Neuron (in vitro differentiated cells): ENCODE results near the gene NCOA1.
"Not testable (repeated sequence)": the region's sequence is repeated elsewhere in the genome, so short reads cannot be mapped to it uniquely, and the experiment has no call there.

ENCODE experiments used
- H2AFZ ChIP-seq: one replicate; pipeline ENCODE4 v1.6.1; 2013; ENCODE audit warnings: low read depth, mild to moderate bottlenecking, inconsistent platforms, low read length, moderate library complexity
- H3K27me3 ChIP-seq: one replicate; pipeline ENCODE4 v1.6.1; 2013; ENCODE audit warnings: low read length; ENCODE audit not compliant: insufficient read depth
- H3K36me3 ChIP-seq: one replicate; pipeline ENCODE4 v1.6.1; 2013; ENCODE audit warnings: low read length; ENCODE audit not compliant: insufficient read depth
- H3K4me1 ChIP-seq: one replicate; pipeline ENCODE4 v1.6.1; 2013; ENCODE audit warnings: low read length; ENCODE audit not compliant: insufficient read depth
- H3K4me3 ChIP-seq: 2 replicates; pipeline ENCODE4 v1.5.1; 2013; ENCODE audit warnings: mild to moderate bottlenecking, low read length, moderate library complexity
- H3K9me3 ChIP-seq: one replicate; pipeline ENCODE4 v1.6.1; 2013; ENCODE audit warnings: low read length

The NCOA1 gene

DNA sequence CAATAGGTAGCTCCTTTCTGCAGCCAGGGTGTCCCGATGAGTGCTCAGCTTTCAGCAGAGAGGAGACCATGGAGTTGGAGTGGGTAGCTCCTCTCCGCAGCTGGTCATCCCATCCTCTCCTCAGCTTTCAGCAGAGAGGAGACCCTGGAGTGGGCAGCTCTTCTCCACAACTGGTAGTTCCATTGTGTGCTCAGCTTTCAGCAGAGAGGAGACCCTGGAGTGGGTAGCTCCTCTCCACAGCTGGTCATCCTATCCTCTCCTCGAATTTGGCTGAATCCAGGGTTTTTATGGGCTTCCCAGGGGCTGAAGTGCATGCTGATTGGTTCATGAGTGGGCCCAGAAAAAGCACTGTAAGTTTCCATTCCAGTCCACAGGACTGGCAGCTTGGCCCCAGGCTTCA, 75.2 kb downstream of the NCOA1 start:
- peaks cover 21% of the 10 kb centered on the region for H3K9me3 ChIP-seq
- H3K36me3 ChIP-seq = peaks cover 26% of the 10 kb centered on the region
- no peaks in the 10 kb centered on the region for H3K4me1 ChIP-seq
- no peaks in the 10 kb centered on the region for H3K27me3 ChIP-seq
- H2AFZ ChIP-seq = no peak overlapping the region
- no peak overlapping the region for H3K4me3 ChIP-seq

DNA sequence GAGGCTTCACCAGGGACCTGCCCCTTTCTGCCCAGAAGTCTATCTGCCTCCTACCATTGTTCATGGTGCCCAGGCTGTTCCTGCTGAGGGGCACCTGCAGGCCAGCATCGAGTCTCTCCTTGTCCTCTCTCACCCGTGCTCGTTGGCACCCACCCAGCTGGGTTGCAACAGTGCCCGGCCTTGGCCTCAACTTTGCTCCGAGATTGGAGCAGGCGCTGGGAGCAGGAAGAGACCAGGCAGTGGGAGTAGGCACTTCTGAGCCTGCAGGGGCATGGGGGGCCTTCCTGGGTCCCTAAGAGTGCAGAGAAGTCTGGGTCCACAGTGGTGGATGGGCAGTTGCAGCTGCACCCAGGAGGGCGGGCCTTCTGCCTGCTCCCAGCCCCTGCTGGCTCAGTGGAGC, 75.6 kb downstream of the NCOA1 start:
- no peaks in the 10 kb centered on the region for H3K4me1 ChIP-seq
- H2AFZ ChIP-seq = no peak overlapping the region
- no peaks in the 10 kb centered on the region for H3K27me3 ChIP-seq
- H3K36me3 ChIP-seq = peaks cover 26% of the 10 kb centered on the region
- H3K9me3 ChIP-seq = peaks cover 21% of the 10 kb centered on the region
- no peak overlapping the region for H3K4me3 ChIP-seq

DNA sequence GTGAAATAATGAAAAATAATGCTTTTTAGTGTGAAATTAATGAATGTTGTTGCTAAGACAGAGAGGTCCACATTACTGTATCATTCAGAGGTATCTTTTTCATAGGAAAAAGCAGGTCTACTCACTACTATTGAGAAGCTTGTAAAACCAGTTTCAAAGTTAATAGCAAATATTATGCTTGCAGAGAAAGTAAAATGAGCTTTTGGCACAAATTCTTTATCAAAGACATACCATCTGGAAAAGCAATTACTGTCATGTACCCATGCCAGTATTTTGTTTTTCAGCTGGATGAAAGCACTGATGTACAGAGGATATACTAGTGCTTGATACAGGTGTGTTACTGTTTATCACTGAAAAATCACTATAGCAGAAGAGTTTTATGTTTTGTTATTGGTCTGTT, 77.5 kb downstream of the NCOA1 start:
- Histone ChIP-seq H3K4me3 (no peak overlapping the region), H3K27me3 (no peaks in the 10 kb centered on the region), H2AFZ (no peak overlapping the region), H3K36me3 (peaks cover 30% of the 10 kb centered on the region), H3K9me3 (peaks cover 21% of the 10 kb centered on the region), H3K4me1 (no peaks in the 10 kb centered on the region)

DNA sequence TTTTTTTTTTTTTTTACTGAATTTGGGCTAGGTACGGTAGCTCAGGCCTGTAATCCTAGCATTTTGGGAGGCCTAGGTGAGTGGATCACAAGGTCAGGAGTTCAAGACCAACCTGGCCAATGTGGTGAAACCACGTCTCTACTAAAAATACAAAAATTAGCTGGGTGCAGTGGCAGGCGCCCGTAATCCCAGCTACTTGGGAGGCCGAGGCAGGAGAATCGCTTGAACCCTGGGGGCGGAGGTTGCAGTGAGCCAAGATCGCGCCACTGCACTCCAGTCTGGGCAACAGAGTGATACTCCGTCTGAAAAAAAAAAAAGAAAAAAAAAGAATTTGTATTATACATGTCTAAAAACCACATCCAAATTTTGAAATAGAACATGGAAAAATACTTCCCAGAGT, 78.5 kb downstream of the NCOA1 start:
- not testable (repeated sequence) for H2AFZ ChIP-seq, H3K27me3 ChIP-seq, H3K4me3 ChIP-seq, H3K4me1 ChIP-seq
- Histone ChIP-seq H3K36me3 (peaks cover 30% of the 10 kb centered on the region), H3K9me3 (peaks cover 21% of the 10 kb centered on the region)

DNA sequence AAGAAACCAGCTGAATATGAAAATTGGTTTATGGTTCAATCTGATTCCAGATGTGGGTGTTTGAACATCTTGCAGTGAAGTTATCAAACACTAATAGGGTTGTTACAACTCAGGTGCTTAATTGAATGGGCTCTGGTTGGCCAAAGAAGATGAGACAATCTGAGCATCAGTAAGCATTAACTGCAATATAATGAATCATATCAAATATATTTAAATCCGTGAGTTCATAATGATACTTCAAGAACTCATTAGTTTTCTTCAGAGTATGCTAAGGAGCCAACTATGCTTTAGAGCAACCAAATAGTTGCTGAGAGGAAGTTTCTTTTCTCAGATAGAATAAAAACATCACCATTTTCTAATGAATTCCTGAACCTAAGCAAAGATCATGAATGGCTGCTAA, 79.2 kb downstream of the NCOA1 start:
- H3K4me1 ChIP-seq = no peaks in the 10 kb centered on the region
- H3K9me3 ChIP-seq = peaks cover 18% of the 10 kb centered on the region
- H2AFZ ChIP-seq = no peak overlapping the region
- no peak overlapping the region for H3K4me3 ChIP-seq
- no peaks in the 10 kb centered on the region for H3K27me3 ChIP-seq
- peaks cover 27% of the 10 kb centered on the region for H3K36me3 ChIP-seq

DNA sequence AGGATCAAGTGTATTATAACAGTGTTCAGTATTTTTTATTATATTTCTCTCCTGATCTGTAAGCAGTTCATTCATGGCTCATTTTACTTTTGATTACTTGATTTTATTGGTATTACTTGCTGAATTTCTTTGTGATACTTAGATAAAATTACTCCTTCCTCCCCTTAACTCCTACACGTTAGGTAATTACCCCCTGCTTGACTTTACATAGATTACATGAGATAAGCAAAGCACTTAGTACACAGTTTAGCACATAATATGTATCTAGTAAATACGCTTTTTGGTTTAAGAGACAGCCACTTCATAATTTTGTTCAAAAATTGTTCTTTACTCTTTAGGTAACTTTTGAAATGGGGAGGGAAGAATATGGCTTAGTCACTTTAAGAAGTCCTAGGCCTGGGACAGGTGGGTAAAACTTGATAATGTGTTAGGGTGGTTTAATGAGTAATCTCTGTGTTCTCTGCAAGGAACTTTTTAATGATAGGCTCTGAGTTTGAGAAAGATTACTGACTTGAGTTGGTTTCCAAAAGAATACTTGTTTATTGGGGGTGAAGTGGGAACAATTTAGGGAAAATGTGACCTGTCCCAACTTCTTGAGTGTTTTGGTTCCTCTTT, 80.9 kb downstream of the NCOA1 start:
- Histone ChIP-seq H3K9me3 (peaks cover 2% of the 10 kb centered on the region), H3K4me1 (peaks cover 1% of the 10 kb centered on the region), H3K4me3 (no peak overlapping the region), H3K27me3 (no peaks in the 10 kb centered on the region), H3K36me3 (peaks cover 11% of the 10 kb centered on the region), H2AFZ (no peak overlapping the region)

DNA sequence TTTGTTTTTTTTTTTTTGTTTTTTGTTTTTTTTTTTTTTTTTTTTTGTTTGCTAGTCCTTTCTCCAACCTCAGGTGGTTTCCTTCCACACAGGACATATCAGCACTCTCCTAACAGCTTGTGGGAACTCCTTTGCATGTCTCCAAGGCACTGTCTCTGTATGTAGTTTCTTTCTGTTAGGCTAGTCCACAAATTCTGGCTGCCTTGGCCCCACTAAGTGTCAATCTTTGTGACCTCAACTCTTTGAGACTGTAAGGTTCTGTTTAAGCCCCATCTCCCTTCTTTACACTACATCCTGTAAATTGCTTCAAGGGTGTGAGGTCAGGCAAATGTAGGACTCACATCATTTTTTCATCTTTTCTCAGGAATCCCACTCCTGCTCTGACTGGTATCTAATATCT, 85.1 kb downstream of the NCOA1 start:
- no peak overlapping the region for H3K4me3 ChIP-seq
- H2AFZ ChIP-seq = no peak overlapping the region
- H3K4me1 ChIP-seq = peaks cover 17% of the 10 kb centered on the region
- no peaks in the 10 kb centered on the region for H3K27me3 ChIP-seq
- peaks cover 2% of the 10 kb centered on the region for H3K9me3 ChIP-seq
- peaks cover 7% of the 10 kb centered on the region for H3K36me3 ChIP-seq

DNA sequence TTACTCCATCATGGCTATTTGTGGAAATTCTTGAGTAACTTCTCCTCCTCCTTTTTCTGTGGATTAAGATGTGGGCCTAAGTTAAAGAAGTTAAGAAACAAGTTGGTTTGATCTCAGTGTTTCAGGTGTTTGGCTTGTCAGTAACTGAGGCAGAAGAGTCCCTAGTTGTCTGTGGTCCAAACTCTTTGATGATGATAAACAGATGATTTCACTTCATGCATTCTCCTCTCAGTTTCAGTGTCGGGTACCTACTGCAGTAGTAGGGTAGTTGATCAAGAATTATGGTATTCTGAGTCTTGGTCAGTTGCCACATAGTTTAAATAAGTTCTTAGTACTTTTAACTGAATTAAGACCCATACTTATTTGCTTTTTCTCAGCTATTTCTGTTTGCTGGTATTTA, 85.6 kb downstream of the NCOA1 start:
- Histone ChIP-seq H3K27me3 (no peaks in the 10 kb centered on the region), H2AFZ (no peak overlapping the region), H3K9me3 (peaks cover 3% of the 10 kb centered on the region), H3K4me3 (no peak overlapping the region), H3K36me3 (peaks cover 7% of the 10 kb centered on the region), H3K4me1 (peaks cover 17% of the 10 kb centered on the region)

DNA sequence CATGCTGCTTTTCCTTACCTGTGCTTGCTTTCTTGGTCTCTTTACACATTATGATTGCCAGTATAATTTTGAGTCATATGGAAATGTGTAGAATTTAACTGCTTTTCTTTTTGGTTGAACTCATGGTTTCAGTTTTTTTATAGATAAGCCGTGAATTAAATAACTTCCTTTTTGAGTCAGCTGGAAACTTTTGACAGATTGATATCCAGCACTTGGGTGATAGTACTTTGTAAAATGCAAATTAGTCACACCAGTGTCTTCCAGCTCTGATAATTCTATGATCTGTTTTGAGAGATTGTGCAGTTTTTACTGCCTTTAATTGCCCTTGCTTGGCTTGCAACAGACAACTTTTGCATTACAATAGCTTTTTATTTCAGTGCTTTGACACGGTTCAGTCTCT, 86.4 kb downstream of the NCOA1 start:
- Histone ChIP-seq H3K4me3 (no peak overlapping the region), H3K9me3 (peaks cover 3% of the 10 kb centered on the region), H3K27me3 (no peaks in the 10 kb centered on the region), H3K4me1 (peaks cover 17% of the 10 kb centered on the region), H2AFZ (no peak overlapping the region), H3K36me3 (peaks cover 6% of the 10 kb centered on the region)

DNA sequence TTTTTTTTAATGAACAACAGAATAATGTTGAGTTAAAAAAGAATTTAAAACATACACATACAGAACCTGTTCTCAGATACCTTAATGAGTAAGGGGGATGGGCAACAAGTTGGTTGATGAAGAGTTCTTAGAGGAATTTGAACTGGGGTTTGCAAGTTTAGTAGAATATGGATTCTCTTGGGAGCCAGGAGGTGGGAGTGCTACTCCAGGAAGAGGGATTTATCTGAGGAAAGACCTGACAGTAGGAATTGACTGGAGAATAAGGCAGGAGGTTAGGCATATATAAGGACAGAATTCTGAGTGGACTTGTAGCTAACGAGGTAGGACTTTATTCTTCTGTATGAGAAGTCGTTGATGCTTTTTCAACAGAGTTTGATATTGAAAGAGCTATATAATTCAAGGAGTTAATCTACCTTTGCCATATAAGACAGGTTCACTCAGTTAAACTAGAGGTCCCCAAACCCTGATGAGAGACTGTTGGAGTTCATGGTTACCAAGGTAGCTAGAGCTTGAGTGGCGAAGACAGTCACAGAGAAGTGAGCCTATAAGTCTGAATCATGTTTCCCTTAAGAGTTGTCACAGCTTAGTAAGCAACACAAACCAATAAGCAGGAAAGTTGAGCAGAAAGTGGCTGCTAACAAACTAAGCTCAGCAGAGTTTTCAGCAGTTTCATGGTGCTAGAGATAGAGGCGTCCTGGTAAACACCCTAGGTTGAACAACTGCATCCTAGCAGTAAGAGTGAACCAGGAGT, 88.2 kb downstream of the NCOA1 start:
- peaks cover 13% of the 10 kb centered on the region for H3K36me3 ChIP-seq
- no peak overlapping the region for H3K4me3 ChIP-seq
- peaks cover 3% of the 10 kb centered on the region for H3K9me3 ChIP-seq
- H2AFZ ChIP-seq = no peak overlapping the region
- H3K4me1 ChIP-seq = peaks cover 17% of the 10 kb centered on the region
- no peaks in the 10 kb centered on the region for H3K27me3 ChIP-seq

DNA sequence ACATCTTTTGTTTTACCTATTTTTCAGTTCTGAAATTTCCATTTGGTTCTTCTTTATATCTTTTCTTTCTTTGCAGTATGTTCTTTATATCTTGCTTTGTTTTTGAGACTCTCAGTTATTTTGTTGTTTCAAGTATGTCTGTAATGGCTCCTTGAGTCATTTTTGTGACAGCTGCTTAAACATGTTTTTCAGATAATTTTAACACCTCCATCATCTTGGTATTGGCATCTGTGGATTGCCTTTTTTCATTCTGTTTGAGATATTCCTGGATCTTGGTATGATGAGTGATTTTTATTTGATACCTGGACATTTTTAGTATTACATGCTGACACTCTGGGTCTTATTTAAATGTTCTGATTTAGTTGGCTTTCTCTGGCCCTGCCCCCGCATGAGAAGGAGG, 89.5 kb downstream of the NCOA1 start:
- Histone ChIP-seq H3K4me1 (peaks cover 17% of the 10 kb centered on the region), H3K36me3 (peaks cover 18% of the 10 kb centered on the region), H2AFZ (no peak overlapping the region), H3K9me3 (peaks cover 3% of the 10 kb centered on the region), H3K4me3 (no peak overlapping the region), H3K27me3 (no peaks in the 10 kb centered on the region)

DNA sequence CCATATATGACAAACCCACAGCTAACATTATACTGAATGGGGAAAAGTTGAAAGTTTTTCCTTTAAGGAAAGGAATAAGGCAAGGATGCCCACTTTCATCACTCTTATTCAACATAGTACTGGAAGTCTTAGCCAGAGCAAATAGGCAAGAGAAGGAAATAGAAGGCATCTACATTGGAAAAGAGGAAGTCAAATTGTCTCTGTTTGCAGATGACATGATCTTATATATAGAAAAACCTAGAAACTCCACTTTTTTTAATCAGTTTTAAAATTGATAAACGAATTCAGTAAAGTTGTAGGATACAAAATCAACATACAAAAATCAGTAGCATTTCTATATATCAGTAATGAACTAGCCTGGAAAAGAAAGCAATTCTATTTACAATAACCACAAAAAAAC, 90.9 kb downstream of the NCOA1 start:
- H3K27me3 ChIP-seq, H2AFZ ChIP-seq, H3K4me3 ChIP-seq, H3K9me3 ChIP-seq: not testable (repeated sequence)
- Histone ChIP-seq H3K36me3 (peaks cover 18% of the 10 kb centered on the region), H3K4me1 (peaks cover 15% of the 10 kb centered on the region)

DNA sequence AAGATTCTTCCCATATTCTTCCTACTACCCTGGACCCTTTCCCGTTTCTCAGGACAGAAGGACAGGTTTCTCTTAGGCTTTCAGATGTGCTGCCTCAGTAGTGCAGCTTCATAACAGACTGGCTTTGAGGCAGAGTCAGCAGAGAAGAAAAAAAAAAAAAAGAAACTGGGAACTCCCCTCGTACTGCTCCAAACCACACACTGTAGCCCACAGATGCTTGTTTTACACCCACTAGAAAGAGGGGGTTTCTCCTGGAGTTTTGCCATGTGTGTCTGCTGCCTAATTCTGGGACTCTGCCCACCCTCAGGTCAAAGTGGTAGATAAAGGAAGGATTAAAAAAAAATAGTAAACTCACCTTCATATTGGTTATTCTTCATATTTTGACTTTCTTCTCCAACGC, 95.9 kb downstream of the NCOA1 start:
- H3K4me3 ChIP-seq = no peak overlapping the region
- H3K9me3 ChIP-seq = peaks cover 4% of the 10 kb centered on the region
- H3K4me1 ChIP-seq = no peaks in the 10 kb centered on the region
- H2AFZ ChIP-seq = no peak overlapping the region
- H3K36me3 ChIP-seq = peaks cover 36% of the 10 kb centered on the region
- no peaks in the 10 kb centered on the region for H3K27me3 ChIP-seq

DNA sequence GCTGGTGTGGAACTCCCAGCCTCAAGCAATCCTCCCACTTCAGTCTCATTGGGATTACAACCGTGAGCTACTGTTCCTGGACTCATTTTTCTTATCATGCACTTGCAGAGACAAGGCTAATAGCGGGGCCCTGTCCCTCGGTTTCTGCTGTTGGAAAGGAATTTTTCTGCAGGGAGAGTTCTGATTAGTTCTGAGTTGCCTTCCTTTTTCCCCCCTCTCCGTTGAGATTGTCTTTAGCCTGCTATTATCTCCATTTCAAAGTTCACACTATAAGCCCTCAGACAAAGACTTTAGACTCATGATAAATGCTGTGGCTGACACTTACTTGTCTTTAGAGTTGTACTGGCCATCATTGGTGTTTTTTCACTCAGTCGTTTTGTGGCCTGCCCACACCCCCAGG, 97.2 kb downstream of the NCOA1 start:
- no peak overlapping the region for H3K4me3 ChIP-seq
- no peak overlapping the region for H2AFZ ChIP-seq

More for the DNA sequence above, 97.2 kb downstream of the NCOA1 start:
- H3K27me3 ChIP-seq = no peaks in the 10 kb centered on the region
- H3K9me3 ChIP-seq = peaks cover 4% of the 10 kb centered on the region
- peaks cover 34% of the 10 kb centered on the region for H3K36me3 ChIP-seq
- no peaks in the 10 kb centered on the region for H3K4me1 ChIP-seq
